BLaER1 (cell line): Measurements from ENCODE around the gene TOM1.

Experiments
- H3K27ac ChIP-seq: shearing (Covaris generic); formaldehyde crosslinking; 2 replicates; pipeline ENCODE4 v1.8.1; 2022
- H3K27me3 ChIP-seq: shearing (Covaris generic); formaldehyde crosslinking; 2 replicates; pipeline ENCODE4 v1.8.1; 2022
- H3K36me3 ChIP-seq: shearing (Covaris generic); formaldehyde crosslinking; 2 replicates; pipeline ENCODE4 v1.8.1; 2022
- H3K4me1 ChIP-seq: shearing (Covaris generic); formaldehyde crosslinking; 2 replicates; pipeline ENCODE4 v1.8.1; 2022
- H3K4me2 ChIP-seq: shearing (Covaris generic); formaldehyde crosslinking; 2 replicates; pipeline ENCODE4 v1.8.1; 2022
- H3K4me3 ChIP-seq: shearing (Covaris generic); formaldehyde crosslinking; 2 replicates; pipeline ENCODE4 v1.8.1; 2022
- H3K9ac ChIP-seq: shearing (Covaris generic); formaldehyde crosslinking; 2 replicates; pipeline ENCODE4 v1.8.1; 2022
- H3K9me3 ChIP-seq: shearing (Covaris generic); formaldehyde crosslinking; 2 replicates; pipeline ENCODE4 v1.8.1; 2022
- H4K20me1 ChIP-seq: shearing (Covaris generic); formaldehyde crosslinking; 2 replicates; pipeline ENCODE4 v1.8.1; 2022
- Cebpa-rat ChIP-seq: shearing (Covaris generic); IDR thresholded peaks from 2 replicates; pipeline ENCODE4 v1.8.1; 2022

Gene TOM1

GRCh38 chr22:35299673-35300499 lies at the start of gene TOM1:
Gene TOM1 (plus strand): TSS chr22:35299894. CDS start chr22:35299929, 35 bp downstream.
- Histone ChIP-seq H3K9me3 (no peaks in the 10 kb centered on the region), H3K27ac (peak within 1 kb of the TSS; percentile 85), H3K4me2 (peak within 1 kb of the TSS; percentile 99), H3K9ac (peak within 1 kb of the TSS; percentile 92), H4K20me1 (no peaks in the 10 kb centered on the region), H3K27me3 (no peaks in the 10 kb centered on the region), H3K4me1 (peaks cover 43% of the 10 kb centered on the region), H3K36me3 (peaks cover 15% of the 10 kb centered on the region), H3K4me3 (peak within 1 kb of the TSS; percentile 82)
- no peak for TF ChIP-seq Cebpa-rat

- Histone ChIP-seq H3K36me3 (no peaks in the 10 kb centered on the region), H3K9me3 (no peaks in the 10 kb centered on the region), H4K20me1 (no peaks in the 10 kb centered on the region), H3K4me2 (no peak overlapping the region), H3K9ac (no peak overlapping the region), H3K27ac (no peak overlapping the region), H3K4me1 (no peaks in the 10 kb centered on the region), H3K4me3 (no peak overlapping the region), H3K27me3 (no peaks in the 10 kb centered on the region)
- no peak for TF ChIP-seq Cebpa-rat
These were observed 49.5 kb upstream of the TOM1 start for GRCh38 chr22:35250156-35250555.

- no peak for TF ChIP-seq Cebpa-rat
- H3K27me3 ChIP-seq = no peaks in the 10 kb centered on the region
These were observed 45.7 kb upstream of the TOM1 start for GRCh38 chr22:35253946-35254345.

GRCh38 chr22:35257002-35257320 lies 42.7 kb upstream of the TOM1 start:
- H3K27me3 ChIP-seq = no peaks in the 10 kb centered on the region

More at GRCh38 chr22:35253946-35254345, 45.7 kb upstream of the TOM1 start:
- Histone ChIP-seq H3K4me1 (peaks cover 15% of the 10 kb centered on the region), H3K36me3 (no peaks in the 10 kb centered on the region), H4K20me1 (no peaks in the 10 kb centered on the region), H3K9ac (no peak overlapping the region), H3K27ac (no peak overlapping the region), H3K9me3 (no peaks in the 10 kb centered on the region), H3K4me2 (no peak overlapping the region), H3K4me3 (no peak overlapping the region)

GRCh38 chr22:35257321-35258190 lies 42.1 kb upstream of the TOM1 start, which contains the start of gene HMGXB4:
Gene HMGXB4 (plus strand): TSS chr22:35257493. CDS start chr22:35262391, 4,898 bp downstream.
- H3K9me3 ChIP-seq = no peaks in the 10 kb centered on the region
- 0 out of 2 replicates have a peak, but pooled peaks cover 4% of the 10 kb centered on the region for H4K20me1 ChIP-seq
- peaks cover 12% of the 10 kb centered on the region for H3K36me3 ChIP-seq
- H3K27ac ChIP-seq = peak within 1 kb of the TSS; percentile 99
- no peaks in the 10 kb centered on the region for H3K27me3 ChIP-seq
- peak within 1 kb of the TSS; percentile 99 for H3K9ac ChIP-seq
- H3K4me1 ChIP-seq = peaks cover 16% of the 10 kb centered on the region
- no peak for TF ChIP-seq Cebpa-rat
- peak within 1 kb of the TSS; percentile 91 for H3K4me2 ChIP-seq
- peak within 1 kb of the TSS; percentile 90 for H3K4me3 ChIP-seq

More at GRCh38 chr22:35257002-35257320, 42.7 kb upstream of the TOM1 start:
- peak overlapping the region; percentile 99; the same call in 1 of the 2 replicates for H3K27ac ChIP-seq
- H3K4me3 ChIP-seq = peak overlapping the region; percentile 90
- 0 out of 2 replicates have a peak, but pooled peaks cover 4% of the 10 kb centered on the region for H4K20me1 ChIP-seq
- TF ChIP-seq Cebpa-rat = no peak
- H3K36me3 ChIP-seq = peaks cover 6% of the 10 kb centered on the region; the same call in 1 of the 2 replicates
- peak overlapping the region; percentile 99 for H3K9ac ChIP-seq
- no peaks in the 10 kb centered on the region for H3K9me3 ChIP-seq
- H3K4me2 ChIP-seq = peak overlapping the region; percentile 91
- peaks cover 16% of the 10 kb centered on the region for H3K4me1 ChIP-seq

GRCh38 chr22:35258191-35258988 lies 41.3 kb upstream of the TOM1 start:
- Histone ChIP-seq H4K20me1 (0 out of 2 replicates have a peak, but pooled peaks cover 4% of the 10 kb centered on the region), H3K9me3 (no peaks in the 10 kb centered on the region), H3K4me3 (peak overlapping the region; percentile 90), H3K36me3 (peaks cover 20% of the 10 kb centered on the region), H3K27me3 (no peaks in the 10 kb centered on the region), H3K4me2 (peak overlapping the region; percentile 91), H3K9ac (peak overlapping the region; percentile 99), H3K4me1 (peaks cover 16% of the 10 kb centered on the region), H3K27ac (peak overlapping the region; percentile 99)
- TF ChIP-seq Cebpa-rat = no peak

GRCh38 chr22:35264986-35265385 lies 34.7 kb upstream of the TOM1 start:
- no peak overlapping the region for H3K27ac ChIP-seq
- H3K36me3 ChIP-seq = peaks cover 84% of the 10 kb centered on the region
- no peak overlapping the region for H3K9ac ChIP-seq
- no peak overlapping the region for H3K4me3 ChIP-seq
- H3K4me2 ChIP-seq = no peak overlapping the region
- peaks cover 16% of the 10 kb centered on the region; the same call in 1 of the 2 replicates for H4K20me1 ChIP-seq
- no peaks in the 10 kb centered on the region for H3K27me3 ChIP-seq
- TF ChIP-seq Cebpa-rat = no peak
- H3K9me3 ChIP-seq = no peaks in the 10 kb centered on the region
- H3K4me1 ChIP-seq = 0 out of 2 replicates have a peak, but pooled peaks cover 3% of the 10 kb centered on the region

GRCh38 chr22:35266277-35266676 lies 33.4 kb upstream of the TOM1 start:
- Histone ChIP-seq H3K27me3 (no peaks in the 10 kb centered on the region), H3K9me3 (no peaks in the 10 kb centered on the region), H3K27ac (no peak overlapping the region), H3K4me1 (0 out of 2 replicates have a peak, but pooled peaks cover 3% of the 10 kb centered on the region), H3K4me2 (no peak overlapping the region), H3K4me3 (no peak overlapping the region), H3K9ac (no peak overlapping the region), H3K36me3 (peaks cover 96% of the 10 kb centered on the region), H4K20me1 (peaks cover 16% of the 10 kb centered on the region; the same call in 1 of the 2 replicates)
- TF ChIP-seq Cebpa-rat = no peak

GRCh38 chr22:35269630-35270029 lies 30.1 kb upstream of the TOM1 start:
- 0 out of 2 replicates have a peak, but pooled peaks cover 3% of the 10 kb centered on the region for H3K4me1 ChIP-seq
- peaks cover 97% of the 10 kb centered on the region for H3K36me3 ChIP-seq
- no peaks in the 10 kb centered on the region for H3K27me3 ChIP-seq
- H3K9ac ChIP-seq = no peak overlapping the region
- TF ChIP-seq Cebpa-rat = no peak
- H3K4me2 ChIP-seq = no peak overlapping the region
- H3K9me3 ChIP-seq = no peaks in the 10 kb centered on the region
- H3K27ac ChIP-seq = no peak overlapping the region
- H3K4me3 ChIP-seq = no peak overlapping the region
- H4K20me1 ChIP-seq = peaks cover 16% of the 10 kb centered on the region; the same call in 1 of the 2 replicates
